Measurements from ENCODE around the gene HTRA3. TPM values are rescaled to one million over a fixed set of nuclear protein-coding genes. Genes with fewer than 3 reads are reported as not detected.

Gene HTRA3
- total and polyA plus RNA-seq, 2 of the 4 experiments (the other 2 are of a cell fraction): 1.3 to 9.5 TPM

DNA sequence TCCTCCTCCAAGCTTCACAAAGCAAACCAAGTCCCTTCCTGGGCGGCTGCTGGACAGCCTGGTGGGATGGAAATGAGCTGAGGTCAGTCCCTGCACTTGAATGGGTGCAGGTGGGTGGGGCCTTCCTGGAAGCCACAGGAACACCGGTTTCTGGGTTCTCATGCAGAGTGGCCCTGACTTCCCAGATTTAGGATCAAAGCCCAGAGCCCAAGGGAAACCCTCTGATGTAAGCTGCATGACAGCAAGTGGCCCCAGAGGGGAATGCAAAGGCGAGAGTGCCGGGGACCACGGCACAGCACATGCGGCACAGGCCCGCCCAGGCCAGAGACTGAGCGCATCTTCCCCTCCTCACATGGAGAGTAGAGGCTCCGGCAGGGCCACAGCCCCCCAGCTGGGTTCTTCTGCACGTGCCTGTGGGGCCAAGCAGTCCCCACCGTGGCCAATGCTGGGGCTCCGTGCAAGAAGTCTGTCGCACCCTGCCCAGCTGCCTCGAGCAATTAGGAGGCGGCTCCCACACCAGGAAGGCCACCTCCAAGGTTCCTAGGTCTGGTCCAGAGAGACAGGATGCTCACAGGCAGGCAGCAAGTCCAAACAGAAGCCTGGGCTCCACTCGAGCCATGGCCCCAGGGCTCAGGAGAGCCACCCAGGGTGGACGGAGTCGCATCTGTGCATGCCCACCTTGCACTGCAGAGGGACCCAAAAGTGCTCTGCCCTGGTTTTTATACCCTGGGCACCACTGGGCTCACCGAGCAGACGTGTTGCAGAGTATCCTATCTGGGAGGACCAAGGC is 83.0 kb downstream of the HTRA3 start:
- no peaks in the 10 kb centered on the region for H3K79me1 ChIP-seq (ENCODE audit: low read depth in 1 of 2, low read length in 2 of 2)
- H3K36me3 ChIP-seq (ENCODE audit: control insufficient read depth, insufficient read depth, low read length): no peaks in the 10 kb centered on the region
- intact Hi-C loops (cut with micrococcal nuclease): loop anchor here (5.0 kb wide), 1 partner anchor 75 kb away; no protein-coding TSS in a partner anchor
- no peaks in the 10 kb centered on the region for H3K9me3 ChIP-seq (ENCODE audit: control insufficient read depth, insufficient read depth, low read length)
- H3K14ac ChIP-seq (replicated peaks; ENCODE audit: low read depth, low read length): no peak overlapping the region
- no peak overlapping the region for H2BK120ac ChIP-seq (ENCODE audit: low read depth, low read length)
- no peak for TF ChIP-seq MXI1 (IDR thresholded peaks at IDR 0.05; ENCODE audit: borderline replicate concordance, low read depth, low read length)
- ATAC-seq (ENCODE audit: low read depth) (no peak), DNase-seq (no peak)
- H3K4me3 ChIP-seq (ENCODE audit: insufficient read depth, low read depth, low read length): no peak overlapping the region
- dilution Hi-C loops (cut with HindIII; ENCODE audit: low sequenced_read_pairs, unreplicated experiment): no loop called here
- no peak overlapping the region for H2AFZ ChIP-seq (replicated peaks; ENCODE audit: low read length, poor library complexity)
- no peak overlapping the region for H2BK5ac ChIP-seq (ENCODE audit: low read depth, low read length, poor library complexity, severe bottlenecking)
- H2BK15ac ChIP-seq (ENCODE audit: low read depth, low read length): no peak overlapping the region
- no peak overlapping the region for H3K56ac ChIP-seq (ENCODE audit: extremely low read depth, insufficient read depth, low read length)
- H4K91ac ChIP-seq (ENCODE audit: insufficient read depth, low read depth, low read length): no peak overlapping the region
- H3K27me3 ChIP-seq (ENCODE audit: control insufficient read depth, insufficient read depth, low read length): peaks cover 16% of the 10 kb centered on the region
- H2AK5ac ChIP-seq (ENCODE audit: low read depth, low read length): no peak overlapping the region
- H3K23ac ChIP-seq (ENCODE audit: low read depth, low read length): no peak overlapping the region
- ChIA-PET POLR2A (ENCODE audit: unreplicated experiment) (no interaction called here), CTCF (no interaction called here)
- in situ Hi-C loops (cut with MboI; ENCODE audit: low sequenced_read_pairs): no loop called here
- no peak overlapping the region for H3K4ac ChIP-seq (ENCODE audit: low read depth, low read length)
- H4K5ac ChIP-seq (ENCODE audit: low read depth, low read length): no peak overlapping the region; the same call in 1 of the 2 replicates
- no peaks in the 10 kb centered on the region for H4K20me1 ChIP-seq (ENCODE audit: insufficient read depth, low read length)
- H3K27ac ChIP-seq (ENCODE audit: insufficient read depth, low read length): peak overlapping the region; percentile 42; the same call in 1 of the 2 replicates
- peak overlapping the region; percentile 30 for H2AK9ac ChIP-seq (replicated peaks; ENCODE audit: low read depth, low read length, poor library complexity)
- no peak overlapping the region; the same call in 1 of the 2 replicates for H3K4me2 ChIP-seq (ENCODE audit: low read depth, low read length)
- H3K4me1 ChIP-seq (ENCODE audit: control insufficient read depth, insufficient read depth, low read length): peaks cover 16% of the 10 kb centered on the region
- no peak overlapping the region; the same call in 1 of the 2 replicates for H3K18ac ChIP-seq (ENCODE audit: low read depth, low read length)
- no TSS peak for BruUV-seq (replicated peaks)
- H4K8ac ChIP-seq (ENCODE audit: low read depth in 2 of 2, low read length in 2 of 2): no peak overlapping the region
- H3K9me1 ChIP-seq (ENCODE audit: insufficient read depth, low read length): peaks cover 10% of the 10 kb centered on the region; the same call in 1 of the 2 replicates
- no peak overlapping the region for H3K9ac ChIP-seq (ENCODE audit: low read depth, low read length)
- no peak overlapping the region for H2BK20ac ChIP-seq (ENCODE audit: low read depth, low read length)
- WGBS, 2 experiments (ENCODE audit: extremely low coverage in 2 of 2, insufficient read length in 1 of 2): 73% methylated on average over 11 of the region's 20 CpGs; no CpG with 5 or more reads in 1 of the 2 experiments

Data from IMR-90 (cell line).